GM19468 (cell line): Measurements from ENCODE around the gene CDH23.

ENCODE experiments used
- ATAC-seq: cut with Tn5 transposase; IDR thresholded peaks from one replicate; pipeline ENCODE4 v1.9.1; 2021; ENCODE audit warnings: mild to moderate bottlenecking, moderate library complexity, moderate number of reproducible peaks; ENCODE audit not compliant: unreplicated experiment; ENCODE audit errors: extremely low read depth

Gene CDH23

DNA sequence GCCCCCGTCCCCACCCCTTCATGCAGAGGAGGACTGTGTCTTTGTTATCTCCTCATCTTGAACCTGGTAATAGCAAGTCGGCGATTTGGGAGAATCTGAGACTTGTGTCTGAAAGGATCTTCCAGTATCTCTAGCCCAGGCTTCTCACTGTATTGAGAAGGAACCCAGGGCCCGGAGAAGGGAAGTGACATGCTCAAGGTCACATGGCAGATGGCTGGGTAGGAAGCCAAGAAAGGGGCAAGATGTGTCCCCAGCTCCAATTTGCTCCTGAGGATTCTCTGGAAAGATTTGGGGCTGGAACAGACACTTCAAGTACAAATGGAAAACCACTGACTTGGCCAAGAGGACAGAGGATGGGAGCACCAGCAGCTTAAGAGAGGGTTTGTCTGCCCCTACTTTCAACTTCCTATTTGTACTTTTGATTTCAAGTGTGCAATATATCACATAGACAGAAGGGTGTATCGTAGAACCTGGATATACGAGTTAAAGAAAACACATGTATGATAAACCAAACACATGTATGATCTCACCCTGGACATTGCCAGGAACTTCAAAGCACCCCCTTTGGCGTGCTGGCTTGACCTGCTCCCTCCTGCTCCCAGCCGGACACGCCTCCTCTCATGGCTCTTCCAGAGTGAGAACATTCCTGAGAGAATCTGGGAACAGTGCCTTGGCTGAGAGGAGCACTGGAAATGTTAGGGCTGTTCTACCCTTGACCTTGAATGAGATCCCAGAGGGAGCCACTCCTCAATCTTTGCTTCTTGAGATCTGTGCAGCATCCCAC, 79.7 kb downstream of the CDH23 start:
- no peak for ATAC-seq

DNA sequence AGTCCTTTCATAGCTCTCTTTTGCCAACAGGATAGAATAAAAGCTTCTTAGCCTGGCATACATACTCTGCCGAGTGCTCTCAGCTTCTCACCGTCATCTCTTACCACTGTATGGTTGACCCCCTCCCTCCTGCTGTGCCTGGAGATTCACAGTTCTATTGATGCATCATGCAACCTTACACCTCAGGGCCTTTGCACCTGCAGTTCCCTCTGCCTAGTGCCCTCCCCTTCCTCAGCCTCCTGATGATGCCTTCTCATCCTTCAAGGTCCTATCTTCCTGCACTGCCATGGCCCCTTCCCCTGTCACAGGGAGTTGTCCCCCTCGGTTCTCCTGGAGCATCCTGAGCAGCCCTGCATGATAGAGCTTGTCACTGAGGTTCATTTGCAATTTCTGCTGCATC, 81.5 kb downstream of the CDH23 start:
- no peak for ATAC-seq

DNA sequence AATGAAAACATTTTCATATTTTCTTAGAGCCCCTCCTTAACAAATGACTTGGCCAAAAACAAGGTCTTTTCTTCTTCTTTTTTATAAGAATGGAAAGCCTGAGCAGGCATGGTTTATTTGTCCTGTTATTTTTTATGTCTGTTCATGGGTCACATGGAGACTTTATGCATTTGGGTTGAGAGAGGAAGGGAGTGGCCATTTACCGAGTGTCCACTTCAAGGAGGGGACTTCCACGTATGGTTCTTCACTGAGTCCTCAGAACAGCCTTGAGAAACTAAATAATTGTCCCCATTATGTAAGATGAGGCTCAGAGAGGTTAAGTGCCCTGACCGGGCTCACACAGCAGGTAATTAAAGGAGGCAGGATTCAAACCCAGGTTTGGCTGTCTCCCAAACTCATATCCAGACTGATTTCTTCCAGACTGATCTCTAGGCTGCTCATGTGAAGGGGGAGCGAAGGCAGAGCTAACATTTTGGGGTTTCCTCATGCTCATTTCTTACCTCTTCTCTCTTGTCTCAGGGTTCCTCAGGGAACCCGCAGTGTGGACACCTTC, 82.2 kb downstream of the CDH23 start:
- no peak for ATAC-seq

DNA sequence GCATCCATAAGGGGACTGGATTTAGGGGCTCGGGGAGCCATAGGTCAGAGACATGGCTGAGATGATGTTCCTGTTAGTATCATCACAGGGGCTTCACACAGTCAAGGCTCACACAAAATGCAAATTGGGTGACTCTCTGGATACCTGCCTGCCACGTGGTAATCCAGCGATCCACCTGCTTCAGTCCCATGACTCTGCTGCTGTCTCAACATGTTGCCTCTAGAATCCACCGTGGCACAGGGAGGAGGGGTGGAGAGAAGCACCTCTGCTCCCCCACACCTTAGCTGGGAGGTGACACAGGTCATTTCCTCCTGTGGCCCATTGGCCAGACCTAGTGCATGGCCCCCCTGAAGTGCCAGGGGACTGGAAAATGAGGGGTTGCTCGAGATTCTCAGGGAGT, 83.1 kb downstream of the CDH23 start:
- no peak for ATAC-seq

DNA sequence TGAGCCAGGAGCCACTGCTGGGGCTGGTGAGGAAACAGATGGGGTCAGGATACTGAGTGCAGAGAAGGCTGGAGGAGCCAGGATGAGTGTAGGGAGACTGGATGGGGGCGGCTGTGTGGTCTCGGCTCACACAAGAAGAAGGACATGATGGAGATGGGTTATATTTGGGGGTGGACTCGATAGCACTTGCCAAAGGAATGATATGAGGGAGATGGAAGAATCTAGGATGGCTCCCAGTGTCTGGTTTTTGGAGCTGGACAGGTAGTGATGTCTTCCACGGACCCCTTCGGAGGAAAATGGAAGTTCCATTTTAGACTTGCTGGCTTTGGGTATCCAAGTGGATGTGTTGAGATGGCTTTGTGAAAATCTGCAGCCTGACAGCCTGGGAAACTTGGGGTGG, 83.9 kb downstream of the CDH23 start:
- no peak for ATAC-seq

DNA sequence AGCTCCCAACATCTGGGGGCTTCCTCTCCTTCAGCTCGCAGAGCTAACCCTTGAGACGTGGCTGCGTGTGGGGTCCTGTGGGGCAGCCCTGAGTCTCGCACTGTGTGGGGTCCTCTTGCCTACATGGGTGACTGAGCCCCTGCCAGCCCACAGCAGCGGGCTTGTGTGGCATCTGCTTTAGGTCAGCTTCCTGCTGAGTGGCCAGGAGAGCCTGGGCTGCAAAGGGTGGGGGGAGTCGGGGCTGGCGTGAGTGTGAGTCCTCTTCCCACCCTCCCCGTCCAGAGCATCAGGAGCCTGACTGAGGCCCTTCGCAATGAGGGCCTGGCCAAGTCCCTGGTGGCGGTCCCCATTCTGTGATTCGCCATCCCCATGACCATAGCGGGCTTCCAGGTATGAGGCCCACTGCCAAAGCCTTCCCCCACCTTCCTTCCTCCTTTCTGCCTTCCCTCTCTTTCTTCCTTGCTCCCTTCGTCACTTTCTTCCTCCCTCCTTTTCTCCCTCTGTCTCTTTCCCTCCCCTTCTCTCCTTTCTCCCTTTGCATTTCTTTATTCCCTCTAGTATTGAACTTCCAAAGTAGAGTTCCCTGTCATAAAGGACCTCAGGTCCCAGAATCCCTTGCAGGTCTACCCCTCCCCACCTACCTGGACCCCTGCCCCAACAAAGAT, 85.2 kb downstream of the CDH23 start:
- ATAC-seq: no peak

DNA sequence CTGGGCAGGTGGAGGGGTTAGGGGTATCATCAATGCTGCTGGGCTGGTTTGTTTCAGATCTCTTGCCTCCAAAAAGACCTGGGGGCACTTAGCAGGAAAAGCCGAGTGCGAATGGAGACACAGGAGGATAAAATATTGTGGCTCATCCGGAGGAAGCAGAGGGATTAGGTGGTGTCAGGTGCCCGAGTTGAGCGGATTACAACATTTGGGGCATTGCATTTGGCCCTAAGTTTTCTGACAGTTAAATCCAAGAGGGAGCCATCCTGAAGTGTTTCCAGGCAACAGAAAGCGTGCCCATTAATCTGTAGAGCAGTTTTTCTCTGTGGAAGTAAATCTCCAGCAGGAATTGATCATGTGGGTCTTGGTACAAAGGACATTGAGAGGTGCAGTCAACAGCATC, 85.9 kb downstream of the CDH23 start:
- no peak for ATAC-seq

DNA sequence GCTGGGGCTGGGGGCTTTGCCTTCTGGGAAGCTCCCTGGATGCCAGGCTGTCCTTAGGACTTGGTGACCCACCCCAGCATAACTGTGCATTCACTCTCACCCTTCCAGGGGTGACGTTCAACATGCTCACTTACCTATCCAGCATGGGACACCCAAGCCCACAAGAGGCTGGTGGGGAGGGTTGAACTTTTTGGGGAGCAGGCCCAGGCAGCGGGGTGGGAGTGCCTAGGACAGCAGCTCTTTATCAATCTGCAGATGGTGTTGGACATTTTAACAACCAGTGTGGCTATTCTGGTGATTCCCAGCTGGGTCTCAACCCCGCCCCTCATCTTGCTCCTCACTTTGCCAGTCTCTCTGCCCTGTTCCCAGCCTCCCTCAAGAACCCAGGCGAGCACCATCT, 86.4 kb downstream of the CDH23 start:
- no peak for ATAC-seq

DNA sequence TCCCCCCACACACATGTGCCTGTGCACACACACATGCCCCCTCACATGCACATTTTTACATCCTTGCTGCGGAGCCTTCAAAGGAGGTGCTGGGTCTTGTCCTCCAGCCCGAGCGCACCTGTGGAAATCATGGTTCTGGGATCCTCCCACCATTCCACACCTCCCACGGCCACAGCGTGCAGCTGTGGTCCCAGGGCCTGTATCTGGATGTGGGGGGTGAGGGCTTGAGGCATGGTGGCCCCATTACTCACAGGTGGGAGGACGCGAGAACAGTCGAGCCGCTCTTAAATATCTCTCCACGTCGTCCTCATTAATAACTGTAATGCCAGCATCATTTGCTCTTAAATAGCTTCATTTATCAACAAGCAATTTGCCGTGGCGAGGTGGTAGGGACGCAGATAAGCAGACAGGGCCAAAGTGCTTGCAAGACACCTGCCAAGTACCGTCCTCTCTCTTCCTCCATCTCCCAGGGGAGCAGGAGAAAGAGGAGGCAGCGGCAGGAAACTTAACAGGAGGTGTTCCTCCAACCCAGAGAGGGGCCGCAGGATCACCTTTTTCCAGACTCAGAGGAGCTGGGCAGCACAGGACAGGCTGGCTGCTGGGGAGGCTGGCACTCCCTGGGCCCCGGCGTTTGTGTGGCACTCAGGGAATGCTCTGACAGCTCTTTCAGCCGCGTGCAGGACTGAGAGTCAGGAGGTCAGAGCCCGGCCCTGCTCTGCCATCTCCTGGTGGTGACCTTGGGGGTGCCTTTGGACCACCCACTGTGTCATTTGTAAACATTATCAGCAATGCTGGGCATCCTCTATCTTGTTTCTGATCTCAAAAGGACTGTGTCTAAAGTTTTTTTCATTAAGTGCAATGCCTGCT, 87.4 kb downstream of the CDH23 start:
- ATAC-seq: no peak

DNA sequence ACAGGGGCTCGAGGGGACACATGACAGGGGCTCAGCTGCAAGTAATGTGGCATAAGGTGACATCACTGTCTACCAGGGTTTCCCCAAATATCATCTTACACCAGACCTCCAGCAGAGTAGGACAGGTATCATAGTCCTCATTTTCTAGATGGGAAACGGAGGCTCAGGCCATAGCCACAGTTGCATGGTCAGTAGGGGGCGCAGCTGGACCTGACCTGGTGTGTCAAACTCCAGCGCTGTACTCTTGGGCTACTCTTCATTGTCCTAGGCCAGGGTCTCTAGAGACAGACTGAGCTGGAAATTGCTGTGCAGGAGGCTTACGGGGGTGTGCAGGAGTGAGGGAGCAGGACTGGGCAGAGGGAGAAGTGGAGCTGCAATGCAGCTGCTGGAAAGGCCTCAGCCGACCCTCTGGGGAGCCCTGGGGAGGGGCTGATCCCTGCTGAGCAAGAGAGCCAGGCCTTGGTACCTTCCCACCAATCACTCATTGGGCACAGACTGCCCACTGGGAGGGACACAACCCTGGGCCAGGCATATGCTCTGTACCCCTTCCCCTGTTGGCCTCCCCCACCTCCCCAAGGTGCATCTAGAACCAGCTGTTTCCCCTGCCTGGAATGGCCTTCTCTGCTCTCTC, 89.9 kb downstream of the CDH23 start:
- ATAC-seq: no peak

DNA sequence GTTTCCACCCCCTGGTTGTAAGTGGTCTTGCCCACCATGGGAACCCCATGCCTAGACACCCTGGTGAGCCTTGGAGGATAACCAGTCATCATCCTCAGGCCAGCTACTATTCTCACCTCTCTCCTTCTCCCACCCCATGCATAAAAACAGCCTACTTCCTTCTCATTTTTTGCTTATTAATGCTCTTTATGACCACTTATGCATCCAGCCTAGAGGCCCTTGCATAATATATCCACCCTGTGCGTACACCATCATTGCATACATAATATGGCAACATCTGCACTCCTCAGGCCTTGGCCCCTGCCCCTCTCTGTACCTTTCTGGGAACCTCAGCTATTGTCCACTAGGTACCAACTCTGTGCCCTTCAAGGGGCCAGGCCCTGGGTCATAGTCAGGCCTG, 91.0 kb downstream of the CDH23 start:
- ATAC-seq: no peak

DNA sequence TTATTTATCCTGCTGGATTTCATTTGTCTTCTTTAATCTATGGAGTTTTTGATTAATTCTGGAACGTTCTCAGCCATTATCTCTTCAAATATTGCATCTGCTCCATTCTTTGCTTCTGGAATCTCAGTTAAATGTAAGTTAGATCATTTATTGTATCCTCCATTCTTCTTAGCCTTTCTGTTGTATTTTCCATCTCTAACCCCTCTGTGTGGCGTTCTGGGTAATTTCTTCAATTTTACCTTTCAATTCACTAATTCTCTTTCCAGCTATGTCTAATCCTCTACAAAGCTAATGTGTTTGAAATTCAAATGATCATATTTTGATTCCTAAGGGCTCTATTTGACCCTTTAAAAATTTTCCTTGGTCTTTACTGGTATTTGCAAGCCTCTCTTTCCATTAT, 92.4 kb downstream of the CDH23 start:
- no peak for ATAC-seq

DNA sequence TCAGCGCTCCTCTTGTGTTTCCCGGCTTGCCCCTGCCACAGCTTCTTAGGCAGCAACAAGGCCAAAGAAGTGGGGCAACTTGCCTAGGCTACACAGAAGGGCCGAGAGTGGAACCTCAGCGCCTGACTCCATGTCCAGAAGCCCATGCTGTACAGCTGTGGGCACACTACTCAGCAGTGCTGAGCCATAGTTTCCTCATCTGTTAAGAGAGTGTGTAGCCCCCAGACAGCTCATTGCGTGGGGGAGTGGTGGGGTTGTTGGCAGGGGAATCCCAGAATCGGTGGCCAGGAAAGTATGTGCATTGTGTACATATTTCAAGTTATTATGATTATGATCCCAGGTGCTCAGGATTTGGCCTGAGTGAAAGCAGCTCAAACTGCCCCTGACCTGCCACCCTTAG, 96.2 kb downstream of the CDH23 start:
- ATAC-seq: no peak

DNA sequence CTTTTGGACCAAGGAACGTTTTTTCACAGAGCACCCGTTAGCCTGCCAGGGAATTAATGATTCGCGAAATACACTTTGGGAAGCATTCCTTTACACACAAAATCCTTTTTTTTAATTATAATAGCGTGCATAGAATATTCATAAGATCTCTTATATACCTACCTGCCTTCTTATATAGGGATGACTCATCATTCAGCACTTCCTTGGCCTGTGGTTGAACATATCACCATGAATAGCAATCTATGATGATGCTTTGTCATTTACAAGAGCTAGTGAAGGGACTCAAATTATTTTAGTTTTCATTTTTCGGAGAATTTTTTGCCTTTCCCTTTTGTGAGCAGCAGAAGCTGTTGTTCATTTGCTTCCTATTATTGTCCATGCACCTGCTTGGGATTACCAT, 97.0 kb downstream of the CDH23 start:
- ATAC-seq: no peak

DNA sequence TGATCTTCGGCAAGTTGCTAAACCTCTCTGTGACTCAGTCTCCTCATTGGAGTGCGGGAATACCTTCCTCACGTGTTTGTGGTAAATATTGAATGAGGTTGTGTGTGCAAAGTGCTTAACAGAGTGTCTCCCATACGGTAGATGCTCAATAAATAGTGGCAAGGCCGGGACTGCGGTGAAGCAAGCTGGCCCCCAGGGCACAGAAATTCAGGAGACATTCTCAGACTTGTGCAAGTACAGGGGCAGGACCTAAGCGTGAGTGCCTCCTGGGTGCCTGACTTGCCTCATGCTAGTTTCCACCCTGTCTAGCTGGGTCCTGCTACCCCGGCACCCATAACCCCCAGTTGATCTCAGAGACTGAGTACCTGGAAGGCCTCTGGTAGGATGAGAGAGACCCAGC, 97.8 kb downstream of the CDH23 start:
- no peak for ATAC-seq

DNA sequence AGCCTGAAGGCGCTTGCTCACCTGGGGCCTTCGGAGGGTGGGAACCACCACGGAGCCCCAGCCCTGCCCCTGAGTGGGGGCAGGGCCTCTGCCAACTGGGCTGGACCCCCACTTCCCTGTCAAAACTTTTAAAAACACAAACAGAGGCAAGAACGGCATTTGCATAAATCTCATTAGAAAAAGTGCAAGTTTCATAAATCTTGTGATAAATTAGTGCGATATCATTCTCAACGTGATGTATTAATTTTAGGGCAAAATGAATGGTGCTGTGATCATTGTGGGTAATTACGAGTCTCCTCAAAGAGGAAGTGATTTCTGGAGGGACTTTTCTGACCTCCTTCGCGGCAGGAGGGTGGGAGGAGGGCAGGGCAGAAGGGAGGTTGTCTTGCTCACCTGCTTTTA, 98.3 kb downstream of the CDH23 start:
- no peak for ATAC-seq

DNA sequence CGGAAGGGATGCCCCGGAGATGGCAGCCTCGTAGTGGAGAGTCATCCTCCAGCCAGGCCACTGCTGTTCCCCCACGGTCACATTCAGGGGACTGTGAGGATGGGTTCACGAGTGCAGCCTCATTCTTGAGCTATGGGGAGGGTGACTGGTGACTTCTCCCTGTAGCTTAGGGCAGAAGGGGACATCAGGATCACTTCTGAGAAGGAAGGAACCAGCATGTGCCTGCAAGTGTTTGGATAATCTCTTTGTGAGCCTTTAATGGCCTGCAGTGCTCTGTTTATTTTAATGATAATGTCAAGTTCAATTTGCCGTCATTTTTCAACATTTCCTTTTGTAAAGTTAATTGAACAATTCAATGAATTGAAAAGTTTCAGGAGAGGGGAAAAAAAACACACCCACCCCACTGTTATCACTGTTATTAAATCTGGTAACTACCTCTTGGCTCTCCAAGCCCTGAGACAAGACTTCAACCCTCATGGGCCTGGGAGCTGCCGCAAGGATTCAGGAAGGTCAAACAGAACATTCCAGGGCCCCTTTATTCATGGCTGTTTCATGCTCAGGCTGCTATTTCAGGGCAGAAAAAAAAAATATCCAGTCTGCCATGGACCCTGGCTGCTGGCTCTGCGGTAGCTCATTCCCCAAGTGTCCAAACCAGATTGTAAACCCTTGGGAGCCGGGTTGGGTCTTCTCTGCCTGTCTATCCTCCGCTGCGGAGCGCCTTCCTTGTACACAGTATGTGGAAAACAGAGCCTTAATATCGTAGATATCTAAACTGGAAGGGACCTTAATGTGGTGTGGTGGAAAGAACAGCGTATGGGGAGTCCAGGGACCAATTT, 100.4 kb downstream of the CDH23 start:
- ATAC-seq: no peak

DNA sequence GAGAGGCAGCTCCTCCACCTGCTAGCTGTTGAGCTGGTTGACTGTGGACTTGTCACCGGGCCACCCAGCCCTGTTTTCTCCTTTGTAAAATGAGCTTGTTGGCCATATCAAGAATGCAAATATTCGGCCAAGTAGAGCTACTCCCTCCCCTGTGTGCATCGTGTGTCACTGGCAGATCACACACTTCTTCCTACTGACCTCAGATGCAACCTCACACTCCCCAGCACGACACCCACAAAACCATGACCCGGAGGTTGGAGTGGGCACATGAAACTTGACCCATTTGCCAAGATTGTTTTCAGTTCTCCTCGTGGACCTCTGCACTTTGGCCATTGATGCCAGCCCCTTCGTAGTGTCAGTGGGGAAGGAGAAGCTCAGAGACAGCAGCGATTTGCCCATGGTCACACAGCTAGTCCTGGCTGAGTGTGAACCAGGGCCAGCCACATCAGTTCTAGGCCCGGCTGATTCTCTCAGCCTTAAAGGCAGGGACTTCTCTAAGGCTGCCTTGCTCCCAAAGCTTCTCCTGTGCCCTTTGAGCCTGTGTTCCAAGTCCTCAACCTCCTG, 101.1 kb downstream of the CDH23 start:
- no peak for ATAC-seq

DNA sequence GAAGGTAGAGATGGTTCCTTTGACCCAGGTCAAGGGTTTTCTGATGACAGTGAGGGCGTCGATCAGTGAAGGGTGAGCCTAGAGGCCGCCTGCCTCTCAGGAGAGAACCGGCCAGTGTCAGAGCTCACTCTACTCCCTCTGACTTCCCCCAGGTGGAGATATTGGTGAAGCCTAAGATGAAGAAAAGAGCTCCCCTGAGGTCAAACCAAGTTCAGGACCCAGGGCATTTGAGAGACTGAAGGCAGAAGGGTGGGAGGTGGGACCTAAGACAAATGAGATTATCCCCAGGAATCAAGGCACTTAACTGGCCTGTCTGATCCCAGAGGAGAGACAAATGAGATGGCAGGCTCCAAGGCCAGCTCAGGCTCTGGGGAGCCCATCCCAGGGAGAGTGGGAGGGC, 104.7 kb downstream of the CDH23 start:
- ATAC-seq: no peak
